ENCODE data around the gene NCAPG2.
A peak's percentile ranks its signal among the peaks of the same experiment; 100 is the strongest.
"Not testable (repeated sequence)": the region's sequence is repeated elsewhere in the genome, so short reads cannot be mapped to it uniquely, and the experiment has no call there.

The NCAPG2 gene

GRCh38 chr7:158698657-158699195, 5.9 kb downstream of the NCAPG2 start:
- H3K27ac ChIP-seq (ENCODE audit: low read depth, low read length), result no peak overlapping the region
- H3K4me3 ChIP-seq (ENCODE audit: low read depth in 1 of 5, low read length in 5 of 5), result no peak overlapping the region
- no peaks in the 10 kb centered on the region for H3K27me3 ChIP-seq (ENCODE audit: control insufficient read depth in 5 of 5, insufficient read depth in 4 of 5, low read length in 5 of 5)
- no peaks in the 10 kb centered on the region for H3K9me3 ChIP-seq (ENCODE audit: control insufficient read depth in 5 of 5, low read length in 5 of 5)
- peaks cover 0 to 4% (median 0%) of the 10 kb centered on the region in 5 donors for H3K36me3 ChIP-seq (ENCODE audit: control insufficient read depth in 5 of 5, insufficient read depth in 5 of 5, low read length in 5 of 5)
- no peak overlapping the region for H3K9ac ChIP-seq (ENCODE audit: low read length in 5 of 5)
- peaks cover 0 to 12% (median 6%) of the 10 kb centered on the region in 5 donors for H3K4me1 ChIP-seq (ENCODE audit: control insufficient read depth in 5 of 5, insufficient read depth in 5 of 5, low read length in 5 of 5)

- H3K4me1 ChIP-seq (ENCODE audit: control insufficient read depth in 5 of 5, insufficient read depth in 5 of 5, low read length in 5 of 5); H3K9ac ChIP-seq (ENCODE audit: low read length in 5 of 5); H3K27ac ChIP-seq (ENCODE audit: low read depth, low read length); H3K27me3 ChIP-seq (ENCODE audit: control insufficient read depth in 5 of 5, insufficient read depth in 4 of 5, low read length in 5 of 5); H3K36me3 ChIP-seq (ENCODE audit: control insufficient read depth in 5 of 5, insufficient read depth in 5 of 5, low read length in 5 of 5); H3K4me3 ChIP-seq (ENCODE audit: low read depth in 1 of 5, low read length in 5 of 5); H3K9me3 ChIP-seq (ENCODE audit: control insufficient read depth in 5 of 5, low read length in 5 of 5): not testable (repeated sequence)
Observed at GRCh38 chr7:158697597-158697996, 7.0 kb downstream of the NCAPG2 start.

GRCh38 chr7:158695726-158696452, 8.7 kb downstream of the NCAPG2 start:
- H3K36me3 ChIP-seq (ENCODE audit: control insufficient read depth in 5 of 5, insufficient read depth in 5 of 5, low read length in 5 of 5), result peaks cover 0 to 3% (median 2%) of the 10 kb centered on the region in 5 donors
- H3K4me3 ChIP-seq (ENCODE audit: low read depth in 1 of 5, low read length in 5 of 5), result no peak overlapping the region
- peaks cover 0 to 9% (median 4%) of the 10 kb centered on the region in 5 donors for H3K4me1 ChIP-seq (ENCODE audit: control insufficient read depth in 5 of 5, insufficient read depth in 5 of 5, low read length in 5 of 5)
- H3K9ac ChIP-seq (ENCODE audit: low read length in 5 of 5), result peak overlapping the region in 2 of 5 donors; percentile 10 to 19
- H3K27me3 ChIP-seq (ENCODE audit: control insufficient read depth in 5 of 5, insufficient read depth in 4 of 5, low read length in 5 of 5), result no peaks in the 10 kb centered on the region
- no peak overlapping the region for H3K27ac ChIP-seq (ENCODE audit: low read depth, low read length)
- no peaks in the 10 kb centered on the region for H3K9me3 ChIP-seq (ENCODE audit: control insufficient read depth in 5 of 5, low read length in 5 of 5)

GRCh38 chr7:158695056-158695455, 9.5 kb downstream of the NCAPG2 start:
- H3K9me3 ChIP-seq (ENCODE audit: control insufficient read depth in 5 of 5, low read length in 5 of 5), result no peaks in the 10 kb centered on the region
- no peaks in the 10 kb centered on the region for H3K27me3 ChIP-seq (ENCODE audit: control insufficient read depth in 5 of 5, insufficient read depth in 4 of 5, low read length in 5 of 5)
- H3K36me3 ChIP-seq (ENCODE audit: control insufficient read depth in 5 of 5, insufficient read depth in 5 of 5, low read length in 5 of 5), result peaks cover 0 to 5% (median 0%) of the 10 kb centered on the region in 5 donors

GRCh38 chr7:158694650-158695049, 10.0 kb downstream of the NCAPG2 start:
- H3K9ac ChIP-seq (ENCODE audit: low read length in 5 of 5), result no peak overlapping the region
- no peak overlapping the region for H3K4me3 ChIP-seq (ENCODE audit: low read depth in 1 of 5, low read length in 5 of 5)
- H3K27ac ChIP-seq (ENCODE audit: low read depth, low read length), result no peak overlapping the region
- H3K9me3 ChIP-seq (ENCODE audit: control insufficient read depth in 5 of 5, low read length in 5 of 5), result no peaks in the 10 kb centered on the region
- peaks cover 0 to 9% (median 4%) of the 10 kb centered on the region in 5 donors for H3K4me1 ChIP-seq (ENCODE audit: control insufficient read depth in 5 of 5, insufficient read depth in 5 of 5, low read length in 5 of 5)
- H3K27me3 ChIP-seq (ENCODE audit: control insufficient read depth in 5 of 5, insufficient read depth in 4 of 5, low read length in 5 of 5), result no peaks in the 10 kb centered on the region
- H3K36me3 ChIP-seq (ENCODE audit: control insufficient read depth in 5 of 5, insufficient read depth in 5 of 5, low read length in 5 of 5), result peaks cover 0 to 6% (median 0%) of the 10 kb centered on the region in 5 donors

More at GRCh38 chr7:158695056-158695455, 9.5 kb downstream of the NCAPG2 start:
- Histone ChIP-seq H3K27ac (ENCODE audit: low read depth, low read length) (no peak overlapping the region), H3K4me3 (ENCODE audit: low read depth in 1 of 5, low read length in 5 of 5) (no peak overlapping the region), H3K9ac (ENCODE audit: low read length in 5 of 5) (peak overlapping the region in 1 of 5 donors; percentile 1), H3K4me1 (ENCODE audit: control insufficient read depth in 5 of 5, insufficient read depth in 5 of 5, low read length in 5 of 5) (peaks cover 0 to 9% (median 4%) of the 10 kb centered on the region in 5 donors)

- no peaks in the 10 kb centered on the region for H3K9me3 ChIP-seq (ENCODE audit: control insufficient read depth in 5 of 5, low read length in 5 of 5)
- peaks cover 3 to 19% (median 12%) of the 10 kb centered on the region in 5 donors for H3K36me3 ChIP-seq (ENCODE audit: control insufficient read depth in 5 of 5, insufficient read depth in 5 of 5, low read length in 5 of 5)
- H3K27ac ChIP-seq (ENCODE audit: low read depth, low read length), result no peak overlapping the region
- no peak overlapping the region for H3K9ac ChIP-seq (ENCODE audit: low read length in 5 of 5)
- H3K4me3 ChIP-seq (ENCODE audit: low read depth in 1 of 5, low read length in 5 of 5), result no peak overlapping the region
- H3K4me1 ChIP-seq (ENCODE audit: control insufficient read depth in 5 of 5, insufficient read depth in 5 of 5, low read length in 5 of 5), result peaks cover 0 to 3% (median 0%) of the 10 kb centered on the region in 5 donors
- no peaks in the 10 kb centered on the region for H3K27me3 ChIP-seq (ENCODE audit: control insufficient read depth in 5 of 5, insufficient read depth in 4 of 5, low read length in 5 of 5)
Observed at GRCh38 chr7:158689488-158689887, 15.1 kb downstream of the NCAPG2 start.

GRCh38 chr7:158687406-158687805, 17.2 kb downstream of the NCAPG2 start:
- peaks cover 3 to 19% (median 14%) of the 10 kb centered on the region in 5 donors for H3K36me3 ChIP-seq (ENCODE audit: control insufficient read depth in 5 of 5, insufficient read depth in 5 of 5, low read length in 5 of 5)
- no peak overlapping the region for H3K27ac ChIP-seq (ENCODE audit: low read depth, low read length)
- H3K27me3 ChIP-seq (ENCODE audit: control insufficient read depth in 5 of 5, insufficient read depth in 4 of 5, low read length in 5 of 5), result no peaks in the 10 kb centered on the region
- no peak overlapping the region for H3K9ac ChIP-seq (ENCODE audit: low read length in 5 of 5)
- no peak overlapping the region for H3K4me3 ChIP-seq (ENCODE audit: low read depth in 1 of 5, low read length in 5 of 5)
- H3K4me1 ChIP-seq (ENCODE audit: control insufficient read depth in 5 of 5, insufficient read depth in 5 of 5, low read length in 5 of 5), result peaks cover 0 to 3% (median 0%) of the 10 kb centered on the region in 5 donors
- no peaks in the 10 kb centered on the region for H3K9me3 ChIP-seq (ENCODE audit: control insufficient read depth in 5 of 5, low read length in 5 of 5)

- H3K4me1 ChIP-seq (ENCODE audit: control insufficient read depth in 5 of 5, insufficient read depth in 5 of 5, low read length in 5 of 5), result peaks cover 0 to 3% (median 0%) of the 10 kb centered on the region in 5 donors
- H3K27ac ChIP-seq (ENCODE audit: low read depth, low read length), result no peak overlapping the region
- H3K4me3 ChIP-seq (ENCODE audit: low read depth in 1 of 5, low read length in 5 of 5), result no peak overlapping the region
- no peaks in the 10 kb centered on the region for H3K27me3 ChIP-seq (ENCODE audit: control insufficient read depth in 5 of 5, insufficient read depth in 4 of 5, low read length in 5 of 5)
- H3K9ac ChIP-seq (ENCODE audit: low read length in 5 of 5), result no peak overlapping the region
- H3K9me3 ChIP-seq (ENCODE audit: control insufficient read depth in 5 of 5, low read length in 5 of 5), result no peaks in the 10 kb centered on the region
- peaks cover 3 to 17% (median 14%) of the 10 kb centered on the region in 5 donors for H3K36me3 ChIP-seq (ENCODE audit: control insufficient read depth in 5 of 5, insufficient read depth in 5 of 5, low read length in 5 of 5)
Observed at GRCh38 chr7:158685693-158686092, 18.9 kb downstream of the NCAPG2 start.

GRCh38 chr7:158684329-158684728, 20.3 kb downstream of the NCAPG2 start:
- H3K36me3 ChIP-seq (ENCODE audit: control insufficient read depth in 5 of 5, insufficient read depth in 5 of 5, low read length in 5 of 5), result peaks cover 4 to 23% (median 15%) of the 10 kb centered on the region in 5 donors
- H3K27me3 ChIP-seq (ENCODE audit: control insufficient read depth in 5 of 5, insufficient read depth in 4 of 5, low read length in 5 of 5), result no peaks in the 10 kb centered on the region
- peaks cover 0 to 3% (median 0%) of the 10 kb centered on the region in 5 donors for H3K4me1 ChIP-seq (ENCODE audit: control insufficient read depth in 5 of 5, insufficient read depth in 5 of 5, low read length in 5 of 5)
- H3K9ac ChIP-seq (ENCODE audit: low read length in 5 of 5), result no peak overlapping the region
- H3K27ac ChIP-seq (ENCODE audit: low read depth, low read length), result no peak overlapping the region
- no peaks in the 10 kb centered on the region for H3K9me3 ChIP-seq (ENCODE audit: control insufficient read depth in 5 of 5, low read length in 5 of 5)
- H3K4me3 ChIP-seq (ENCODE audit: low read depth in 1 of 5, low read length in 5 of 5), result no peak overlapping the region

GRCh38 chr7:158683541-158683940, 21.1 kb downstream of the NCAPG2 start:
- peaks cover 0 to 3% (median 0%) of the 10 kb centered on the region in 5 donors for H3K4me1 ChIP-seq (ENCODE audit: control insufficient read depth in 5 of 5, insufficient read depth in 5 of 5, low read length in 5 of 5)

More at GRCh38 chr7:158683541-158683940, 21.1 kb downstream of the NCAPG2 start:
- Histone ChIP-seq H3K4me3 (ENCODE audit: low read depth in 1 of 5, low read length in 5 of 5) (no peak overlapping the region), H3K9me3 (ENCODE audit: control insufficient read depth in 5 of 5, low read length in 5 of 5) (no peaks in the 10 kb centered on the region), H3K9ac (ENCODE audit: low read length in 5 of 5) (no peak overlapping the region), H3K27ac (ENCODE audit: low read depth, low read length) (no peak overlapping the region), H3K36me3 (ENCODE audit: control insufficient read depth in 5 of 5, insufficient read depth in 5 of 5, low read length in 5 of 5) (peaks cover 8 to 27% (median 14%) of the 10 kb centered on the region in 5 donors), H3K27me3 (ENCODE audit: control insufficient read depth in 5 of 5, insufficient read depth in 4 of 5, low read length in 5 of 5) (no peaks in the 10 kb centered on the region)
